ENCODE measurements around the gene CDKN2B.

Gene CDKN2B

DNA sequence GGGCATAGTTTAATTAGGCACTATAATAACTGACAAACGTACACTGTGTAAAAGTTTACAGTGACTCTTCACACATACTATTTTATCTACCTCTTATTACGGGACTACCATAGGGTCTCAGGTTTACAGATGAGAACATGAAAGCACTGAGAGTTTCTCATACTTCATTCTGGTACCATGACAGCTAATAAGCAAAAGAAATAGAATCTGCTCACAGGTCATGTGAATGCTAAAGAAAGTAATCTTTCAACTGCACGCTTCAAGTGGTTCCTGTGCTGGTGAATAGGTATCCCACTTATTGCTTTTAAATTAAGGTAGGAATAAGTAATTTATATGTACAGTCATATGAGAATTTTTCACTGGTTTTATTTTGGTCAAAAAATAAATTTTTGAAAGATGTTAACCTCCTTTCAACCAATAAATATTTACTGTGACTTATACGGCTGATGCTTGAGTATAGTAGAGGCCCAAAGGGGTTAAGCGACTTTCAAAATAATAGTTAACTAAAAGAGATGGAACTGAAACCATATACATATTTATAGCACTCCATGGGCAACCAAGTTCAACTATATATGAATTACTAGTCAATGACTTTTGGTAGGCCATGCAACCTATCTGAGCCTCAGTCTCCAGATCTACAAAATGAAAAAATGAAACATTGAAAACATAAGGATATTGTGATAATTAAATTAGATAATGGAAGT, 23.0 kb downstream of the CDKN2B start:
- Mint-ChIP-seq H3K4me3 (no peak overlapping the region), H3K27me3 (ENCODE audit: low read depth) (peaks cover 99% of the 10 kb centered on the region), H3K27ac (no peak overlapping the region), H3K9me3 (no peaks in the 10 kb centered on the region), H3K4me1 (no peaks in the 10 kb centered on the region), H3K36me3 (ENCODE audit: low read depth) (no peaks in the 10 kb centered on the region)
- TF ChIP-seq, protein P1, sequence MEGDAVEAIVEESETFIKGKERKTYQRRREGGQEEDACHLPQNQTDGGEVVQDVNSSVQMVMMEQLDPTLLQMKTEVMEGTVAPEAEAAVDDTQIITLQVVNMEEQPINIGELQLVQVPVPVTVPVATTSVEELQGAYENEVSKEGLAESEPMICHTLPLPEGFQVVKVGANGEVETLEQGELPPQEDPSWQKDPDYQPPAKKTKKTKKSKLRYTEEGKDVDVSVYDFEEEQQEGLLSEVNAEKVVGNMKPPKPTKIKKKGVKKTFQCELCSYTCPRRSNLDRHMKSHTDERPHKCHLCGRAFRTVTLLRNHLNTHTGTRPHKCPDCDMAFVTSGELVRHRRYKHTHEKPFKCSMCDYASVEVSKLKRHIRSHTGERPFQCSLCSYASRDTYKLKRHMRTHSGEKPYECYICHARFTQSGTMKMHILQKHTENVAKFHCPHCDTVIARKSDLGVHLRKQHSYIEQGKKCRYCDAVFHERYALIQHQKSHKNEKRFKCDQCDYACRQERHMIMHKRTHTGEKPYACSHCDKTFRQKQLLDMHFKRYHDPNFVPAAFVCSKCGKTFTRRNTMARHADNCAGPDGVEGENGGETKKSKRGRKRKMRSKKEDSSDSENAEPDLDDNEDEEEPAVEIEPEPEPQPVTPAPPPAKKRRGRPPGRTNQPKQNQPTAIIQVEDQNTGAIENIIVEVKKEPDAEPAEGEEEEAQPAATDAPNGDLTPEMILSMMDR (IDR thresholded peaks at IDR 0.05; ENCODE audit: unreplicated experiment in 3 of 3): no peak

DNA sequence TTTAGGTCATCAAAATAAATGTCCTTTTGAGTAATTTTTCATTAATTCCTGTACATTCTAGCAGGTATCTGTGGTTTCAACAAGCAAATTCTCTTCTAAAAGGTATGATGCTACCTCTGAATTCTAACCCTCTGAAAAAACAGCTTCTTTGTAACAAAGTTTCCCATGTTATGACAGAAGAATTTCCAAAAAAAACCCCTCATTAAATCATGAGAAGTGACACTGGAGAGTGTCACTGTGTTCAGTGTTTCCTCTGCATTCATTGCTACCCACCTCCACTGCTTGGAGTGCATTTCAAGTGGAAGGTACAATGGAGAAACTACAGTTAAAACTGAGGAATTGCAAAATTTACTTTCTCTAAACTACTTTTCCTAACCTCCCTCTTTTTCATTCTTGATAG, 25.0 kb downstream of the CDKN2B start:
- Mint-ChIP-seq H3K4me3 (no peak overlapping the region), H3K36me3 (ENCODE audit: low read depth) (no peaks in the 10 kb centered on the region), H3K27me3 (ENCODE audit: low read depth) (peaks cover 98% of the 10 kb centered on the region), H3K27ac (no peak overlapping the region), H3K4me1 (no peaks in the 10 kb centered on the region), H3K9me3 (no peaks in the 10 kb centered on the region)
- TF ChIP-seq, protein P1 (IDR thresholded peaks at IDR 0.05; ENCODE audit: unreplicated experiment in 3 of 3): no peak

DNA sequence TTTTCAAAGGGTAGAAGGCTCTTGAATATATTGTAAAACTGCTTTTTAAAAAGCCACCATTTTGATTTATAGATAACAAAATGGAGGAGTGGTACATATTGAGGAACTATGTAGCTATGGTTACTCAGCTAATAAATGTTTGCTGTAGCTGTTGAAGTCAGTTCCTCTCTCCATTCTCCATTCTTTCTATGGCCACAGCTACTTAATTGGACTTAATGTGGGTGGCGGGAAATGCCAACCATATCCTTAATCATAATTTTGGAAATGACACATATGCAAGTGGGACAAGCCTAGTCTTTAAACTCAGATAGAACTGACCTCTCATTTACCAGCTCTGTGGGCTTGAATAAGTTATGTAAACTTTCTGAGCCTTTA, 25.6 kb downstream of the CDKN2B start:
- no peak overlapping the region for H3K4me3 Mint-ChIP-seq
- H3K4me1 Mint-ChIP-seq: no peaks in the 10 kb centered on the region
- no peaks in the 10 kb centered on the region for H3K36me3 Mint-ChIP-seq (ENCODE audit: low read depth)
- no peak overlapping the region for H3K27ac Mint-ChIP-seq
- TF ChIP-seq, protein P1 (IDR thresholded peaks at IDR 0.05; ENCODE audit: unreplicated experiment in 3 of 3): no peak
- H3K27me3 Mint-ChIP-seq (ENCODE audit: low read depth): peaks cover 98% of the 10 kb centered on the region
- H3K9me3 Mint-ChIP-seq: no peaks in the 10 kb centered on the region

DNA sequence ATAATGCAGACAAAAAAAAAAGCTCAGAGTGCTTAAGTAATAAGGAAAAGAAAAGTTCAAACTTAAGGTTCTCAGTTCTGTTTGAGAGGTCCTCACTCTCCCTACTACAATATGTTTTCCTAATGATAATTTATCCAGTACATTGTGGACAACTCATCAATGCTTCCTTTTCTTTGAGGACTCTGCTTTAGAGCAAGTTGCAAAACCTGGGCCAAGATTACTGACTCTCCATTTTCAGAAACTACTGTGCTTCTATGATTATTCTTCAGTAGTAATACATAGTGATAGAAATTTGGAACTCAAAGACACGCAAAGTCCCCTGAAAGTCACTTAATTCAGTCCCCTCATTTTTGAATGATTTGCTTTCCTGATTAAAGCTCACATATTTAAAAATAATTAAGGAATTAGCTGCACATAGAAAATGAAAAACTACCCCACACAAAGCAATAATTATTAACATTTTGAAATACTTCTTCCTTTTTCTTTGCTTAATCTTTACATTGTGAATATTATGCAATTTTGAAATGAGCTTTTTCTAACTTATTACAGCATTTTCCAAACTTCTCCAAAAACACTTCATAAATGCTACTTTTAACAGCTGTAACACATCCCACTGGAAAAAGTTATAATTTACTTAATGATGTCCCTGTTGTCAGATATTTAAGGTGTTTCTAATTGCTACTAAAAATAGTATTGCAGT, 26.1 kb downstream of the CDKN2B start:
- no peaks in the 10 kb centered on the region for H3K9me3 Mint-ChIP-seq
- H3K4me1 Mint-ChIP-seq: no peaks in the 10 kb centered on the region
- peaks cover 98% of the 10 kb centered on the region for H3K27me3 Mint-ChIP-seq (ENCODE audit: low read depth)
- H3K27ac Mint-ChIP-seq: no peak overlapping the region
- H3K36me3 Mint-ChIP-seq (ENCODE audit: low read depth): no peaks in the 10 kb centered on the region
- no peak overlapping the region for H3K4me3 Mint-ChIP-seq
- TF ChIP-seq, protein P1 (IDR thresholded peaks at IDR 0.05; ENCODE audit: unreplicated experiment in 3 of 3): no peak

DNA sequence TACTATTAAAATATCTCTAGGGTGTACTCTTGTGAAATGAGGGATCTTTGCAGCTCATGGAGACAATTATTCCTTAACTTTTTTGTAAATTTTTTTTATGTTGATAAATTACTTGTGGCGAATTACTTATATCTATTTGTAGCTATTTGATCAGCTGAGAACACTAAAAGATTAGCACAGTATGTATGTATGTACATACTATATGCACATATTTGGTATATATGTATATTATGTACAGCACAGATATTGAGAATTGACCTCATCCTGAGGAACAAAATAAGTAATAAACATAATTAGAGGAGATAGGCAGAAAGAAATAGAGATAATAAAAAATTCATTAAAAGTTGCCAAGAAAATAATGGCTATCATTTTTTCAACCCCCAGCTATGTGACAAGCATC, 26.7 kb downstream of the CDKN2B start:
- H3K27ac Mint-ChIP-seq: no peak overlapping the region
- H3K27me3 Mint-ChIP-seq (ENCODE audit: low read depth): peaks cover 99% of the 10 kb centered on the region
- H3K4me3 Mint-ChIP-seq: no peak overlapping the region
- TF ChIP-seq, protein P1 (IDR thresholded peaks at IDR 0.05; ENCODE audit: unreplicated experiment in 3 of 3): no peak
- H3K9me3 Mint-ChIP-seq: no peaks in the 10 kb centered on the region
- no peaks in the 10 kb centered on the region for H3K4me1 Mint-ChIP-seq
- H3K36me3 Mint-ChIP-seq (ENCODE audit: low read depth): no peaks in the 10 kb centered on the region

Data from nephron (organoid).